Muscle layer of colon (tissue), 2 donors: ENCODE results near the gene HLA-DPA1.

Source experiments
- H3K27ac ChIP-seq: one replicate; pipeline ENCODE4 v1.7.0; 2013; ENCODE audit warnings: low read depth, mild to moderate bottlenecking, low read length, moderate library complexity
- H3K27me3 ChIP-seq, 2 donors: one replicate each; pipeline ENCODE4 v1.7.0; 2013; ENCODE audit warnings: low read length in 2 of 2, mild to moderate bottlenecking in 2 of 2; ENCODE audit not compliant: insufficient read depth in 2 of 2, control insufficient read depth in 1 of 2
- H3K36me3 ChIP-seq: one replicate; pipeline ENCODE4 v1.7.0; 2013; ENCODE audit warnings: mild to moderate bottlenecking, low read length; ENCODE audit not compliant: insufficient read depth
- H3K4me1 ChIP-seq: one replicate; pipeline ENCODE4 v1.7.0; 2013; ENCODE audit warnings: mild to moderate bottlenecking, low read length; ENCODE audit not compliant: insufficient read depth
- H3K4me3 ChIP-seq, 2 donors: one replicate each; pipeline ENCODE4 v1.7.0; 2013; ENCODE audit warnings: low read length in 2 of 2, low read depth in 1 of 2, mild to moderate bottlenecking in 1 of 2, moderate library complexity in 1 of 2
- H3K9ac ChIP-seq: one replicate; pipeline ENCODE4 v1.7.0; 2013; ENCODE audit warnings: low read length
- H3K9me3 ChIP-seq: one replicate; pipeline ENCODE4 v1.7.0; 2013; ENCODE audit warnings: mild to moderate bottlenecking, low read length
- donor health status: abdominal sarcoma.
- donor health status: Adenocarcinoma of cecum.

Gene HLA-DPA1

DNA sequence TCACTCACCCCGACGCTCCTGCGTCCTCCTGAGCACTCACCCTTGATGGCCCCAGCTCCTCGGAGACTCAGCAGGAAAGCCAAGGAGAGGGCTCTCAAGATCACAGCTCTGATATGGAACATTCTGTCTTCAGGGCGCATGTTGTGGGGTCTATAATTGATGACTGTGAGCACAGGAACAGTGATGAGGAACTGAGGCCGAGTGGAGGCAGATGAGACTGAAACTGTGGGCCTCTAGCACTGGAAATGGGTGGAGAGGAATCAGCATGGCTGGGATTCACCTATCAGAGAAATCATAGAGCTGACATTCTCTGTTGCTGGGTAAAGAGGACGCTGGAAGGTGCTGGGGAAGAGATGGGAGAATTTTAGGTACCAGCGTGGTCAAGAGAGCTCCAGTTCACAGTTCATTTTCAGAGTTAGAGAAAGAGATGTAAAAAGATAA is at the start of gene HLA-DPA1:
Gene HLA-DPA1 (minus strand): TSS at position 219 of the 441 bp plus-strand sequence.
- Histone ChIP-seq H3K9me3 (no peaks in the 10 kb centered on the region), H3K4me3 (peak within 1 kb of the TSS in 1 of 2 donors; percentile 44), H3K27me3 (no peaks in the 10 kb centered on the region), H3K9ac (no peak within 1 kb of the TSS), H3K27ac (no peak within 1 kb of the TSS), H3K4me1 (no peaks in the 10 kb centered on the region), H3K36me3 (peaks cover 4% of the 10 kb centered on the region)

DNA sequence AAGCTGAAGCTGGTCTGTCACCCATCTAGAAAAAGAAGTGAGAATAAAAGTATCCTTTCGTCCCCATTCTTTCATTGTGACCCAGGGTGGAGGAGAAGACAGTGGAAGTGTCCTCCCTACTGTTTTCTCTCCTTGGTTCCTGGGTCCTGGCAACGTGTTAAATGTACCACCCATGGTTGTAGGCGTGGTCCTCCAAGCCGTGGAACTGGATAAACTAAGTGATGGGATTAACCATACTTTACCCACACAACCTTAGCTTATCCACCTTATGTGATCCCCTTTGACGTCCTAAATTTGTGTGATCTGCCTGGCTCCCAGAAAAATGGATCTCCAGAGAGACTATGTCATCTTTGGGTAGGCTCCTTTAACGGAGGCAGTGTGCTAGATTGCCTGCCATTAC is 49.7 kb upstream of the HLA-DPA1 start:
- H3K4me1 ChIP-seq = no peaks in the 10 kb centered on the region
- no peak overlapping the region for H3K4me3 ChIP-seq
- H3K27ac ChIP-seq = no peak overlapping the region
- H3K9ac ChIP-seq = no peak overlapping the region
- H3K36me3 ChIP-seq = no peaks in the 10 kb centered on the region
- H3K9me3 ChIP-seq = no peaks in the 10 kb centered on the region
- peaks cover 0 to 2% of the 10 kb centered on the region in 2 donors for H3K27me3 ChIP-seq

GRCh38 chr6:33120001-33120400 is 46.6 kb upstream of the HLA-DPA1 start:
- Histone ChIP-seq H3K9ac (no peak overlapping the region), H3K27me3 (peaks cover 14 to 30% of the 10 kb centered on the region in 2 donors), H3K4me1 (peaks cover 7% of the 10 kb centered on the region), H3K4me3 (no peak overlapping the region), H3K27ac (no peak overlapping the region), H3K36me3 (no peaks in the 10 kb centered on the region), H3K9me3 (no peaks in the 10 kb centered on the region)

DNA sequence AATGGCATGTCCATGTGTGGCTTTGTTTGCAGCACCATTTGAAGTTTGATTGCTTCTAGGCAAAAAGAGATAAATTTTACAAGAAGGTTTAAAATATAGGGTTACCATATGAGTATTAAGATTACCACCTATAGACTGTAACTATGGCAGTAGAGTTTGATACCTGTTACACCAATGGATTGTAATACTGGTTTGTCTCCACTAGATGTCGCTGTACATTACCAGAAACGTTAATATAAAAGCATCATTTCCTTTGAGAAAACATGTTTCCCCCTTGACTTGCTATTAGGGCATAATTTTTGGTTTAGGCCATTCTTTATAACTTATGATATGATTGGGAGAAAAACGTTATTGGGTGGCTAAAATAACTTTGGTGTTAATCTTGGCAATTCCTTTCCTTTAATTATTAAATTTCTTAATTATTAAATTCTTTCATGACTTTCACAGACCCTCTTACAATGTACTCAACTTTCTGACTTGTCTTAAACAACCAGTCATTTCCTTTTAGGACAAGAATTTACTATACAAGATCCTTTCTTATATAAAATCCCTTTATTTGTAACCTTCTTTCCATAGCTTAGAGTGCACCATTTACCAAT is 45.2 kb upstream of the HLA-DPA1 start:
- H3K9me3 ChIP-seq = no peaks in the 10 kb centered on the region
- no peak overlapping the region for H3K4me3 ChIP-seq
- no peaks in the 10 kb centered on the region for H3K36me3 ChIP-seq
- peaks cover 15 to 33% of the 10 kb centered on the region in 2 donors for H3K27me3 ChIP-seq
- no peak overlapping the region for H3K9ac ChIP-seq
- H3K27ac ChIP-seq = no peak overlapping the region
- peaks cover 7% of the 10 kb centered on the region for H3K4me1 ChIP-seq

DNA sequence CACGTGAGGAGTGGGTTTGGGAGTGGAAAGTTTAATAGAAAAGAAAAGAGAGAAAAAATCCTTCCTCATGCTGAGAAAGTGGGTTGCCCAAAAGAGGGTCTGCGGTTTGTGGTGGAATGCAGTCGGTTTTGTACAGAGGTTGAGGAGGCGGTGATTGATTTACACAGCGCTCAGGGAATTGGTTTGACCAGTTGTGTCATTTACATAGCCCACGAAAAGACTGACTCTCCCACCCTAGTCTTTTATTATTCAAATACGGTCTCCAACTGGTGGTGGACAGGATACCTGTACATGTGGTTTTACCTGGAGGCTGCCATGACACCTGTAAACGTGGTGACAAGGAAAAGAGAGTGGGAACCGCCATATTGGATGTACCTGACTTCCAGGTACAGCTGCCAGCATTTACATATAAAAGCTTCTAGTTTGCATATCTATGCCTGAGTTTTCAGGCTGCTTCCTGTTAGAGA is 44.4 kb upstream of the HLA-DPA1 start:
- H3K36me3 ChIP-seq = no peaks in the 10 kb centered on the region
- H3K4me3 ChIP-seq = no peak overlapping the region
- H3K9ac ChIP-seq = no peak overlapping the region
- H3K27me3 ChIP-seq = peaks cover 21 to 38% of the 10 kb centered on the region in 2 donors
- peaks cover 7% of the 10 kb centered on the region for H3K4me1 ChIP-seq
- no peak overlapping the region for H3K27ac ChIP-seq
- H3K9me3 ChIP-seq = no peaks in the 10 kb centered on the region

DNA sequence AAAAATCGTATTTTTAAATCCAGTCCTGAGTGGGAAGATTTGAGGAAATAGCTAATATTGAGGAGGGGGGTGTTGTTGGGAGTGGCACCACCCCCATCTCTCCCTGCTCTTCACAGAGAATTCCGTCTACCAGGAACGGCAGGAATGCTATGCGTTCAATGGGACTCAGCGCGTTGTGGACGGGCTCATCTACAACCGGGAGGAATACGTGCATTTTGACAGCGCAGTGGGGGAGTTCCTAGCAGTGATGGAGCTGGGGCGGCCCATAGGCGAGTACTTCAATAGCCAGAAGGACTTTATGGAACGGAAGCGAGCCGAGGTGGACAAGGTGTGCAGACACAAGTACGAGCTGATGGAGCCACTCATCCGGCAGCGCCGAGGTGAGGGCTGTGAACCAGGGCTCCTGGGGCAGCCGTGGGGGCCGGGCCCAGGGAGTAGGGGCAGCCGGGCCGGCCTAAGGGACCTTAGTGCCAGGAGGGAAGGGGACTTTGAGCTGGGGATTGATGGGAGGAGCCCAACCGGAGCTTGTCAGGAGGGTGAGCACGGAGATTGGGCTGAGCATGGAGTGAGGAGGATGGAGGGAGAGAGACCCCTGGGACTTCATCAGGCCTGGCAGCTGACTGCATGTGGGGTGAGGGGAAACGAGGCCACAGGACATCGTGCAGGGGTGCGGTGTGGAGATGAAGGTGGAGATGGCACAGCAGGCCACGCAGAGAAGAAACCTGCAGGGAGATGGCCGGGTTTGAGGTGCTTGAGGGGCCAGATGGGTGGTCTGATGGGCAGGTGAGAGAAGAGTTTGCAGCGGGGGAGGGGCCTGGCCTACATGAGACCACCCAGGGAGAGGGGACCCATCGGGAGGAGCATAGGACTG is 43.6 kb upstream of the HLA-DPA1 start:
- Histone ChIP-seq H3K27ac (no peak overlapping the region), H3K9me3 (no peaks in the 10 kb centered on the region), H3K36me3 (no peaks in the 10 kb centered on the region), H3K9ac (no peak overlapping the region), H3K4me3 (no peak overlapping the region), H3K4me1 (peaks cover 7% of the 10 kb centered on the region), H3K27me3 (peaks cover 21 to 44% of the 10 kb centered on the region in 2 donors)

GRCh38 chr6:33116417-33116816 is 43.0 kb upstream of the HLA-DPA1 start:
- Histone ChIP-seq H3K27me3 (peaks cover 21 to 44% of the 10 kb centered on the region in 2 donors), H3K4me3 (no peak overlapping the region), H3K36me3 (no peaks in the 10 kb centered on the region), H3K4me1 (peaks cover 7% of the 10 kb centered on the region), H3K27ac (no peak overlapping the region), H3K9ac (no peak overlapping the region), H3K9me3 (no peaks in the 10 kb centered on the region)

GRCh38 chr6:33114406-33114805 is 41.0 kb upstream of the HLA-DPA1 start:
- H3K4me1 ChIP-seq = peaks cover 7% of the 10 kb centered on the region
- H3K9me3 ChIP-seq = no peaks in the 10 kb centered on the region
- H3K27me3 ChIP-seq = peaks cover 21 to 44% of the 10 kb centered on the region in 2 donors
- no peak overlapping the region for H3K4me3 ChIP-seq
- no peak overlapping the region for H3K27ac ChIP-seq
- H3K36me3 ChIP-seq = no peaks in the 10 kb centered on the region
- no peak overlapping the region for H3K9ac ChIP-seq

- H3K4me3 ChIP-seq = no peak overlapping the region
- H3K27ac ChIP-seq = no peak overlapping the region
- H3K4me1 ChIP-seq = peaks cover 7% of the 10 kb centered on the region
- no peaks in the 10 kb centered on the region for H3K9me3 ChIP-seq
- H3K9ac ChIP-seq = no peak overlapping the region
- peaks cover 21 to 44% of the 10 kb centered on the region in 2 donors for H3K27me3 ChIP-seq
- no peaks in the 10 kb centered on the region for H3K36me3 ChIP-seq
Measured at GRCh38 chr6:33113755-33114154, 40.3 kb upstream of the HLA-DPA1 start.

DNA sequence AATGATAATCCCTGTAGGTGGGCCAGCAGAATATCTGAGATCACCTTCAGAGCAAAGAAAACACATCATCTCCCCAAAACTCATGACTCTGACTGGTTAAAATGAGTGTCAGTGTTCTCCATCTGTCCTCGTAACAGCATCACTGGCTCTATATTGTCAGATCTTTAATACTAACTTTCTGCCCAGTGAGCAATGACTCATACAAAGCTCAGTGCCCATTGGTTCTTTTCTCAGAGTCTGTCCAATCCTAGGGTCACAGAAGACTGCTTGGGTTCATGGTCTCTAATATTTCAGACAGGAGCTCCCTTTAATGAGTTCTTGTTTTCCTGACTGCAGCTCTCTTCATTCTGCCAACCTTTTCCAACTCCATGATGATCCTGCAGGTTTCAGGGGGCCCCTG is 38.7 kb upstream of the HLA-DPA1 start:
- Histone ChIP-seq H3K4me3 (no peak overlapping the region), H3K9ac (no peak overlapping the region), H3K27me3 (peaks cover 11 to 31% of the 10 kb centered on the region in 2 donors), H3K27ac (no peak overlapping the region), H3K9me3 (no peaks in the 10 kb centered on the region), H3K4me1 (peaks cover 7% of the 10 kb centered on the region), H3K36me3 (no peaks in the 10 kb centered on the region)

- no peak overlapping the region for H3K9ac ChIP-seq
- no peak overlapping the region for H3K4me3 ChIP-seq
- H3K36me3 ChIP-seq = no peaks in the 10 kb centered on the region
- no peak overlapping the region for H3K27ac ChIP-seq
- no peaks in the 10 kb centered on the region for H3K9me3 ChIP-seq
- no peaks in the 10 kb centered on the region for H3K4me1 ChIP-seq
- H3K27me3 ChIP-seq = peaks cover 2 to 9% of the 10 kb centered on the region in 2 donors
Measured at GRCh38 chr6:33108307-33108706, 34.9 kb upstream of the HLA-DPA1 start.
